GM18870 (cell line): ENCODE measurements around the gene TMEM202.
A peak's percentile ranks its signal among the peaks of the same experiment; 100 is the strongest.
"Not testable (repeated sequence)": the region's sequence is repeated elsewhere in the genome, so short reads cannot be mapped to it uniquely, and the experiment has no call there.

Experiments
- ATAC-seq: cut with Tn5 transposase; IDR thresholded peaks from one replicate; pipeline ENCODE4 v1.9.1; 2021; ENCODE audit warnings: moderate library complexity; ENCODE audit not compliant: unreplicated experiment

TMEM202 gene

GRCh38 chr15:72397796-72398588 is at the start of gene TMEM202:
TMEM202 (plus strand) TSS chr15:72398305; CDS start chr15:72398327, 22 bp downstream.
- ATAC-seq: no peak

- no peak for ATAC-seq
Observed at GRCh38 chr15:72353266-72353665, 44.8 kb upstream of the TMEM202 start.

GRCh38 chr15:72354496-72354895 is 43.6 kb upstream of the TMEM202 start:
- ATAC-seq: no peak

- no peak for ATAC-seq
Observed at GRCh38 chr15:72358121-72358520, 40.0 kb upstream of the TMEM202 start.

GRCh38 chr15:72358650-72359171 is 39.4 kb upstream of the TMEM202 start:
- no peak for ATAC-seq

- no peak for ATAC-seq
Observed at GRCh38 chr15:72361176-72361575, 36.9 kb upstream of the TMEM202 start.

GRCh38 chr15:72365844-72366243 is 32.3 kb upstream of the TMEM202 start:
- peak; percentile 94 for ATAC-seq

GRCh38 chr15:72368325-72368724 is 29.8 kb upstream of the TMEM202 start:
- ATAC-seq: no peak

GRCh38 chr15:72368899-72369298 is 29.2 kb upstream of the TMEM202 start:
- ATAC-seq: no peak

- ATAC-seq: no peak
Observed at GRCh38 chr15:72369964-72370363, 28.1 kb upstream of the TMEM202 start.

GRCh38 chr15:72372361-72372760 is 25.7 kb upstream of the TMEM202 start:
- no peak for ATAC-seq

- no peak for ATAC-seq
Observed at GRCh38 chr15:72375501-72375845, 22.6 kb upstream of the TMEM202 start.

GRCh38 chr15:72375846-72376581 is 22.1 kb upstream of the TMEM202 start, which contains the start of gene HEXA:
HEXA (minus strand) TSS chr15:72376014; CDS start chr15:72375972, 42 bp downstream.
- ATAC-seq: no peak

GRCh38 chr15:72377331-72377730 is 20.8 kb upstream of the TMEM202 start:
- no peak for ATAC-seq

GRCh38 chr15:72379106-72379505 is 19.0 kb upstream of the TMEM202 start:
- not testable (repeated sequence) for ATAC-seq

GRCh38 chr15:72379856-72380430 is 18.2 kb upstream of the TMEM202 start:
- no peak for ATAC-seq

GRCh38 chr15:72380743-72381142 is 17.4 kb upstream of the TMEM202 start:
- no peak for ATAC-seq

GRCh38 chr15:72382146-72382545 is 16.0 kb upstream of the TMEM202 start:
- no peak for ATAC-seq

- no peak for ATAC-seq
Observed at GRCh38 chr15:72387741-72388140, 10.4 kb upstream of the TMEM202 start.

- no peak for ATAC-seq
Observed at GRCh38 chr15:72389231-72389630, 8.9 kb upstream of the TMEM202 start.

- not testable (repeated sequence) for ATAC-seq
Observed at GRCh38 chr15:72396331-72396730, 1.8 kb upstream of the TMEM202 start.

- no peak for ATAC-seq
Observed at GRCh38 chr15:72398648-72399047, 543 bp downstream of the TMEM202 start.
